AML-193 (cell line): ENCODE measurements around the gene U2AF2.

Experiments used
- DNase-seq, 2 experiments: peaks; one replicate each; lab custom pipeline; 2025; lab: John Stamatoyannopoulos, UW

U2AF2 gene

GRCh38 chr19:55654868-55655647, at the start of gene U2AF2:
Gene U2AF2 (plus strand): TSS chr19:55655035. CDS start chr19:55655105, 70 bp downstream.
- peak; percentile 91 to 92 for DNase-seq

- DNase-seq, result peak; percentile 81 to 91
These were observed 49.6 kb upstream of the U2AF2 start for GRCh38 chr19:55605207-55605636.

GRCh38 chr19:55605637-55606470, 49.0 kb upstream of the U2AF2 start, which contains the start of gene ZNF865:
Gene ZNF865 (plus strand): TSS chr19:55605647. CDS start chr19:55613619, 7,972 bp downstream.
- DNase-seq, result peak; percentile 69 to 70

GRCh38 chr19:55606471-55606787, 48.4 kb upstream of the U2AF2 start:
- DNase-seq, result no peak

GRCh38 chr19:55606817-55607216, 48.0 kb upstream of the U2AF2 start:
- DNase-seq, result no peak

GRCh38 chr19:55609326-55609725, 45.5 kb upstream of the U2AF2 start:
- DNase-seq, result no peak

- DNase-seq, result no peak
These were observed 43.4 kb upstream of the U2AF2 start for GRCh38 chr19:55611300-55611982.

GRCh38 chr19:55611983-55612645, 42.7 kb upstream of the U2AF2 start:
- DNase-seq, result no peak

GRCh38 chr19:55613396-55613795, 41.4 kb upstream of the U2AF2 start:
- DNase-seq, result no peak

- DNase-seq, result no peak
These were observed 40.7 kb upstream of the U2AF2 start for GRCh38 chr19:55613930-55614710.

GRCh38 chr19:55614711-55615542, 39.9 kb upstream of the U2AF2 start:
- DNase-seq, result no peak

- DNase-seq, result no peak
These were observed 39.1 kb upstream of the U2AF2 start for GRCh38 chr19:55615543-55616394.

GRCh38 chr19:55616395-55616875, 38.4 kb upstream of the U2AF2 start:
- no peak for DNase-seq

- DNase-seq, result no peak
These were observed 37.4 kb upstream of the U2AF2 start for GRCh38 chr19:55617426-55617825.

GRCh38 chr19:55618426-55618825, 36.4 kb upstream of the U2AF2 start:
- DNase-seq, result no peak

GRCh38 chr19:55619286-55619685, 35.5 kb upstream of the U2AF2 start:
- DNase-seq, result no peak

- peak; percentile 87 to 89 for DNase-seq
These were observed 34.2 kb upstream of the U2AF2 start for GRCh38 chr19:55620410-55621204.

- no peak for DNase-seq
These were observed 33.6 kb upstream of the U2AF2 start for GRCh38 chr19:55621205-55621672.
